Measurements from ENCODE around the gene EVI5.
"Not testable (repeated sequence)": the region's sequence is repeated elsewhere in the genome, so short reads cannot be mapped to it uniquely, and the experiment has no call there.

The EVI5 gene

GRCh38 chr1:92679980-92680379 is 104.9 kb downstream of the EVI5 start:
- no peak for DNase-seq

- no peak for DNase-seq
Measured at GRCh38 chr1:92663775-92664174, 121.1 kb downstream of the EVI5 start.

GRCh38 chr1:92662048-92662447 is 122.9 kb downstream of the EVI5 start:
- DNase-seq: no peak

- DNase-seq: no peak
Measured at GRCh38 chr1:92657701-92658100, 127.2 kb downstream of the EVI5 start.

- DNase-seq: no peak
Measured at GRCh38 chr1:92655197-92655801, 129.6 kb downstream of the EVI5 start.

- no peak for DNase-seq
Measured at GRCh38 chr1:92653605-92654381, 131.1 kb downstream of the EVI5 start.

- not testable (repeated sequence) for DNase-seq
Measured at GRCh38 chr1:92640686-92641085, 144.2 kb downstream of the EVI5 start.

- no peak for DNase-seq
Measured at GRCh38 chr1:92638498-92638897, 146.4 kb downstream of the EVI5 start.

GRCh38 chr1:92635203-92635602 is 149.7 kb downstream of the EVI5 start:
- not testable (repeated sequence) for DNase-seq

- no peak for DNase-seq
Measured at GRCh38 chr1:92623187-92623778, 161.6 kb downstream of the EVI5 start.

GRCh38 chr1:92619466-92620189 is 165.3 kb downstream of the EVI5 start:
- DNase-seq: no peak

- no peak for DNase-seq
Measured at GRCh38 chr1:92601044-92601443, 183.9 kb downstream of the EVI5 start.

- DNase-seq: no peak
Measured at GRCh38 chr1:92599184-92599583, 185.7 kb downstream of the EVI5 start.

GRCh38 chr1:92589361-92589760 is 195.5 kb downstream of the EVI5 start:
- not testable (repeated sequence) for DNase-seq

- no peak for DNase-seq
Measured at GRCh38 chr1:92587445-92587844, 197.5 kb downstream of the EVI5 start.

GRCh38 chr1:92585831-92586230 is 199.1 kb downstream of the EVI5 start:
- no peak for DNase-seq

GRCh38 chr1:92584810-92585209 is 200.1 kb downstream of the EVI5 start:
- not testable (repeated sequence) for DNase-seq

- DNase-seq: no peak
Measured at GRCh38 chr1:92583821-92584760, 200.8 kb downstream of the EVI5 start.

GRCh38 chr1:92577261-92577895 is 207.5 kb downstream of the EVI5 start:
- DNase-seq: no peak

GRCh38 chr1:92575123-92575522 is 209.8 kb downstream of the EVI5 start:
- no peak for DNase-seq

- DNase-seq: no peak
Measured at GRCh38 chr1:92572520-92572919, 212.4 kb downstream of the EVI5 start.

GRCh38 chr1:92571578-92571977 is 213.3 kb downstream of the EVI5 start:
- DNase-seq: no peak

All from cortex of kidney (tissue), 1 donor.